ENCODE measurements around the gene SENP1. TPM values are rescaled to one million over a fixed set of nuclear protein-coding genes. Genes with fewer than 3 reads are reported as not detected.

SENP1 gene
- total RNA-seq, 1 donor from 2014 or later = 16.9 TPM

DNA sequence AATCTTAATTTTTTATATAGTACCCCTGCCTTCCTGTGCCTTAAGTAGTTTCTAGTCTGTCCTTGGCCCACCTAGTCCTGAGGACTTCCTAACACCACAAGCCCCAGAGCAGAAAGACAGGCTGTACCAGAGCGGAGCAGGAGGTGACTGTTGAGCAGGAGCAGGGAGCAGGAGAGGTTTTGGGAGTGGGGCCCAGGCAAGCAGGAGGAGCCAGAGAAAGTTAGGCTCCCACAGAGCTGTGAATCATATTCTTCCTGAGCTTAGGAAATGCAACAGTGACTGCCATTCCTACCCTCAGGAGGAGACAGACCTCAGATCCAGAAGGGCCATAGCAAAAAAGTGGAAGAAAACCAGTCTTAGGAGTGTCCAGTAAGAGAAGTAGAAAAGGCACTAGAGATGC lies 73.3 kb downstream of the SENP1 start:
- ATAC-seq (no peak), DNase-seq (no peak)
- Histone ChIP-seq H3K36me3 (no peaks in the 10 kb centered on the region), H3K27me3 (no peaks in the 10 kb centered on the region), H3K4me3 (no peak overlapping the region), H3K27ac (no peak overlapping the region), H3K4me1 (peaks cover under 1% of the 10 kb centered on the region), H3K9me3 (no peaks in the 10 kb centered on the region)
- intact Hi-C loops (cut with DNase I) = no loop called here
- TF ChIP-seq, protein P1, sequence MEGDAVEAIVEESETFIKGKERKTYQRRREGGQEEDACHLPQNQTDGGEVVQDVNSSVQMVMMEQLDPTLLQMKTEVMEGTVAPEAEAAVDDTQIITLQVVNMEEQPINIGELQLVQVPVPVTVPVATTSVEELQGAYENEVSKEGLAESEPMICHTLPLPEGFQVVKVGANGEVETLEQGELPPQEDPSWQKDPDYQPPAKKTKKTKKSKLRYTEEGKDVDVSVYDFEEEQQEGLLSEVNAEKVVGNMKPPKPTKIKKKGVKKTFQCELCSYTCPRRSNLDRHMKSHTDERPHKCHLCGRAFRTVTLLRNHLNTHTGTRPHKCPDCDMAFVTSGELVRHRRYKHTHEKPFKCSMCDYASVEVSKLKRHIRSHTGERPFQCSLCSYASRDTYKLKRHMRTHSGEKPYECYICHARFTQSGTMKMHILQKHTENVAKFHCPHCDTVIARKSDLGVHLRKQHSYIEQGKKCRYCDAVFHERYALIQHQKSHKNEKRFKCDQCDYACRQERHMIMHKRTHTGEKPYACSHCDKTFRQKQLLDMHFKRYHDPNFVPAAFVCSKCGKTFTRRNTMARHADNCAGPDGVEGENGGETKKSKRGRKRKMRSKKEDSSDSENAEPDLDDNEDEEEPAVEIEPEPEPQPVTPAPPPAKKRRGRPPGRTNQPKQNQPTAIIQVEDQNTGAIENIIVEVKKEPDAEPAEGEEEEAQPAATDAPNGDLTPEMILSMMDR (IDR thresholded peaks at IDR 0.05) = no peak

DNA sequence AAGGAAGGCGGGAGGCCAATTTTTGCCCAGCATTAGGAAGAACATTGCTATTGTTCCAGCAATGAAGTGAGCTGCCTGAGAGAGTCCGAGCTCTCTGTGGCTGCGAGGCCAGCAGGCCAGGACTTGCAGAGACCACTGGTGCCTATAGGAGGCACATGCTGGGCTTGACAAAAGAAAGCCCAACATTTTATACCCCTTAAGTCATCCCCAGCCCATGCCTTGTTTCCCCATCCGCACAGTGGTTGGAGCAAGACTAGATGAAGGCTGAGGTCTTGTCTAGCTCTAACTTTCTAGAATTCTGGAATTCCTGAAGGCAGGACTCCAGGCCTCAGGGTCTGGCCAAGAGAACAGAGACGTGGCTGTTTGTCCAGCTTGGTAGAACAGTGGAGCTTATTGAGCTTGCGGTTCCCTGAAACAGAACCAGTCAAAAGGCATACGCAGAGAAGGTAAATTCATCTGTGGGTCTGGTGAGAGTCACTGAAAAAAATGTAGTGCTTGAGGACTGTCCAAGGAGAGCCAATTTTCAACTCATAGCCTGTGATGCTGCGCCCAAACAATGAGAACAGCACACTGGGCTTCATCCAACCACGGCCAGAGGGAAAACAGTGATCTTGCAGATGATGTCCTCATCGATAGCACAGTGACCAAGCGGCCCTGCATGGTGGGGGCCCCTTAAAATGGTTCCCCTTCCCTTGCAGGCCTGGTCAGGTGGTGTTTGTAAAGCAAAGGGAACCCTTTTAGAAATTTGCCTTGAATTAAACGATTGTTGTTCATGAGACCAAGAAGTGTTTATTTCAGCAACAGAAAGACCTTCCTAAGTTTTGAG lies 74.5 kb downstream of the SENP1 start:
- no peak overlapping the region for H3K4me3 ChIP-seq
- TF ChIP-seq, protein P1 (IDR thresholded peaks at IDR 0.05) = no peak
- DNase-seq (no peak), ATAC-seq (no peak)
- H3K4me1 ChIP-seq = no peaks in the 10 kb centered on the region
- H3K36me3 ChIP-seq = no peaks in the 10 kb centered on the region
- H3K27me3 ChIP-seq = no peaks in the 10 kb centered on the region
- H3K9me3 ChIP-seq = no peaks in the 10 kb centered on the region
- no peak overlapping the region for H3K27ac ChIP-seq
- intact Hi-C loops (cut with DNase I) = no loop called here

DNA sequence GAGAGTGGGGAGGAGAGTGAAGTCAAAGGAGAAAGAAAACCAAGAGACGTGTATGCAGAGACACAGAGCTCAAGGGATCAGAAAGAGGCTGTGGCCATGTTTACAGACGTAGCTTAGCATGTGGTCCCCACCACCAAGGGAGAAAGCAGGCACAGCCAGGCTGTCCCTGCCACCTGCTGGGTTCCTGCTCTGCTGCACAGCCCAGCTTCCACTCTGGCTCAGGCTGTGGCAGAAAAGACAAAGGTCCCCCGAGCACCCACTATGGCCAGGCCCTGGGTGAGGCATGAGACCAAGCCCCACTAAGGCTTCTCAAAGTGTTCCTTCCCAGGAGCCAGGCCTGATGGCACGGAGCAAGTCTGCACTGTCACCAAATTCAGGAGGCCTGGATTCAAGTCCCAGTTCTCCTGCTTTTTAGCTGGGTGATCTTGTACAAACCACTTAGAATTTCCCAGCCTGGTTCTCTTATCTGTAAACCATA lies 75.7 kb downstream of the SENP1 start:
- ATAC-seq = no peak

GRCh38 chr12:48029491-48030172 lies 76.2 kb downstream of the SENP1 start:
- H3K27me3 ChIP-seq = no peaks in the 10 kb centered on the region
- ATAC-seq (no peak), DNase-seq (no peak)

More for the DNA sequence above, 75.7 kb downstream of the SENP1 start:
- Histone ChIP-seq H3K27ac (no peak overlapping the region), H3K4me3 (no peak overlapping the region), H3K9me3 (no peaks in the 10 kb centered on the region), H3K4me1 (no peaks in the 10 kb centered on the region), H3K27me3 (no peaks in the 10 kb centered on the region), H3K36me3 (no peaks in the 10 kb centered on the region)
- intact Hi-C loops (cut with DNase I) = no loop called here
- TF ChIP-seq, protein P1 (IDR thresholded peaks at IDR 0.05) = no peak
- no peak for DNase-seq

DNA sequence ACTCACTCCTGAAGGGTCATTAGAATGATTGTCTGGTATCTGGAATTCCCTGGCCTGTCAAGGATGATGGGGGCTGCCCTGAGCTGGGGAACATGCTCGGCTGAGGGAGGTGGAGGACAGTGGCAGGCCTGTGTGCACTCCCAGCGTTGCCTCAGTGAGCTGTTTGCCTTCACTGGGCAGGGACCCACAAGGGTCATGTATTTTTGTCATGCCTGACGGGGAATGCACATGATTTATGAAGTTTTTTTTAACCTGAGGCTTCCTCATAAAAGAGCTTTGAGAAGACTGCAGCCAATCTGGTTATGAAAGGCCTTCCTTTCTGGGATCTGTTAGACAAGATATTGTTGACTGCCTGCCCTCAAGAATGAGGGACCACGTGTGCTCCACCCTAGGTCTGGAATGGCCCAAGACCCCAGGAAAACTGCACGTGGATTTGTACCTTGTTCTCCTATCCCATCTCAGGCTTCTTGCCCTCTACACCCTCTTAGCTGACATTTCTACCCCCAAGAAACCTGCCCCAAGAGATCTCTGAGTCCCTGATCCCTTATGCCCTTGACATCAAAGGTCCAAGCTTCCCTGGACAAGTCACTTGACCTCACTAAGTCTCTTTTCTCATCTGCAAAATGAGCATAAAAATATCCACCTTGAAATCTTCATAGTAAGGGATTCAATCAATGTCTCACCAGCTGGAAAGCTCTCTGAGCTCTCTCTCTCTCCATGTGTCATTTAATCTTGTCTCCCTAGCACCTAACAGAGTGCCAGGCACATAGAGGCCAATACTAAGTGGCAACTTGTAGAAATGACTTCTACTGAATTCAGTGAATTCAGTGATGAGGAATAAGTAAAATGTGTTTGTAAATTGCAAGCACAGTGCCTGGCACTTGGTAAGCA lies 77.1 kb downstream of the SENP1 start:
- intact Hi-C loops (cut with DNase I) = no loop called here
- Histone ChIP-seq H3K36me3 (no peaks in the 10 kb centered on the region), H3K27me3 (no peaks in the 10 kb centered on the region), H3K4me3 (no peak overlapping the region), H3K9me3 (no peaks in the 10 kb centered on the region), H3K4me1 (peaks cover 2% of the 10 kb centered on the region), H3K27ac (no peak overlapping the region)
- TF ChIP-seq, protein P1 (IDR thresholded peaks at IDR 0.05) = no peak
- ATAC-seq = no peak
- DNase-seq = no peak

More at GRCh38 chr12:48029491-48030172, 76.2 kb downstream of the SENP1 start:
- Histone ChIP-seq H3K36me3 (no peaks in the 10 kb centered on the region), H3K4me3 (no peak overlapping the region), H3K27ac (no peak overlapping the region), H3K4me1 (no peaks in the 10 kb centered on the region), H3K9me3 (no peaks in the 10 kb centered on the region)
- TF ChIP-seq, protein P1 (IDR thresholded peaks at IDR 0.05) = no peak
- intact Hi-C loops (cut with DNase I) = no loop called here

All from upper lobe of right lung (tissue), 1 donor.